BLaER1 (cell line): Measurements from ENCODE around the gene AQP6.

Experiments
- H3K27ac ChIP-seq: shearing (Covaris generic); formaldehyde crosslinking; 2 replicates; pipeline ENCODE4 v1.8.1; 2022
- H3K27me3 ChIP-seq: shearing (Covaris generic); formaldehyde crosslinking; 2 replicates; pipeline ENCODE4 v1.8.1; 2022
- H3K36me3 ChIP-seq: shearing (Covaris generic); formaldehyde crosslinking; 2 replicates; pipeline ENCODE4 v1.8.1; 2022
- H3K4me1 ChIP-seq: shearing (Covaris generic); formaldehyde crosslinking; 2 replicates; pipeline ENCODE4 v1.8.1; 2022
- H3K4me2 ChIP-seq: shearing (Covaris generic); formaldehyde crosslinking; 2 replicates; pipeline ENCODE4 v1.8.1; 2022
- H3K4me3 ChIP-seq: shearing (Covaris generic); formaldehyde crosslinking; 2 replicates; pipeline ENCODE4 v1.8.1; 2022
- H3K9ac ChIP-seq: shearing (Covaris generic); formaldehyde crosslinking; 2 replicates; pipeline ENCODE4 v1.8.1; 2022
- H3K9me3 ChIP-seq: shearing (Covaris generic); formaldehyde crosslinking; 2 replicates; pipeline ENCODE4 v1.8.1; 2022
- H4K20me1 ChIP-seq: shearing (Covaris generic); formaldehyde crosslinking; 2 replicates; pipeline ENCODE4 v1.8.1; 2022
- Cebpa-rat ChIP-seq: shearing (Covaris generic); IDR thresholded peaks from 2 replicates; pipeline ENCODE4 v1.8.1; 2022

Gene AQP6

DNA sequence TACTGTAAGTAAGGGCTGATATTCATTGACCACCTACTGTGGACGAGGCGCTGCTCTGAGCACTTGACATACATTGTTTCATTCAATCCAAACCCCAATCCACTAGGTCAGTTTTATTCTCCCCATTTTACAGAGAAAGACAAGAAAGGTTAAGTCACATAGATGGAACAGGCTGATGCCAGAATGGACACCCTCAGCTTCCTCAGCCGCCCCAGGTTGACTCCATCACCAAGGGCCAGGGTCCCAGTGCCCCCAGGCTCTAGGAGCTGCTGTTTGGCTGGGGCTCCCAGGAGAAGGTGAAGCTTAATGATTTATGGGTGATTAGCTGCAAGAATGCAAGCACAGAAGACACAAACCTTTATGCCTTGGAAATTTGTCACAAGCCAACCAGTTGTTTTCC, 22.9 kb upstream of the AQP6 start:
- Histone ChIP-seq H3K4me3 (no peak overlapping the region), H3K27me3 (peaks cover 18% of the 10 kb centered on the region), H3K9ac (no peak overlapping the region), H3K36me3 (no peaks in the 10 kb centered on the region), H3K27ac (no peak overlapping the region), H3K4me1 (peaks cover 52% of the 10 kb centered on the region), H4K20me1 (no peaks in the 10 kb centered on the region), H3K9me3 (no peaks in the 10 kb centered on the region), H3K4me2 (no peak overlapping the region)
- no peak for TF ChIP-seq Cebpa-rat

DNA sequence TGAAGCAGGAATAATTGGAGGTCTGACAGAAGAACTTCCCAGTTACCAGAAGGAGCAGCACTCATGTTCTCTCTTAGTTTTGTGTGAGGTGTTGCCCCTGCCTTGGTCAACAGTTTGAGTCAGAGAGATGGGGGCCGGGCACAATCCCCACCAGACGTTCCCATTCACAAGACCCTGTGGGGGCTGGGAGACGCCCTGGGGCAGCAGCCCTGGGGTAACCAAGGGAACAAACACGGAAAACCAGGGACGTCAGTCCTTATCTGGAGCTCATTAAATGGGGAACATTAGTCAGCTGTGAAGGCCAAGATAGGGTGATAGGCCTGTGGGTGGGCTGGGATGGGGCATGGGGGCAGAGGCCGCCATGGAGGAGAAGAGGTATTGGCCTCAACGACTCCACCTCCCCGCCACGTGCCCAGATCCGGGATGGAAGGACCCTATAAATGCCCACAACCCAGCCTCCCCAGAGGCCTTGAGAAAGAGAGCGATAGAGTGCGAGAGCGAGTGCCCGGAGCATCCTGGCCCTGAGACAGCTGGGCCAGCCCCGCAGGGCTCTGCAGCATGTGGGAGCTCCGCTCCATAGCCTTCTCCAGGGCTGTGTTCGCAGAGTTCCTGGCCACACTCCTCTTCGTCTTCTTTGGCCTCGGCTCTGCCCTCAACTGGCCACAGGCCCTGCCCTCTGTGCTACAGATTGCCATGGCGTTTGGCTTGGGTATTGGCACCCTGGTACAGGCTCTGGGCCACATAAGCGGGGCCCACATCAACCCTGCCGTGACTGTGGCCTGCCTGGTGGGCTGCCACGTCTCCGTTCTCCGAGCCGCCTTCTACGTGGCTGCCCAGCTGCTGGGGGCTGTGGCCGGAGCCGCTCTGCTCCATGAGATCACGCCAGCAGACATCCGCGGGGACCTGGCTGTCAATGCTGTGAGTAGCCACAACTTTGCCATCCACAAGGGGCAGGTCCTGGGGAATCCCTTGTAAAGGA, 22.2 kb upstream of the AQP6 start, which contains the start of gene AQP2:
Gene AQP2, plus strand, starts transcription at position 465 of the 979 bp plus-strand sequence. Its CDS starts 94 bp downstream, at position 559.
- Histone ChIP-seq H3K9me3 (no peaks in the 10 kb centered on the region), H3K4me3 (no peak within 1 kb of the TSS), H3K36me3 (no peaks in the 10 kb centered on the region), H3K9ac (0 out of 2 replicates have a peak within 1 kb of the TSS, but pooled peaks have one; percentile 0), H3K4me2 (peak within 1 kb of the TSS; percentile 56), H3K27me3 (peaks cover 25% of the 10 kb centered on the region), H3K27ac (0 out of 2 replicates have a peak within 1 kb of the TSS, but pooled peaks have one; percentile 5), H4K20me1 (no peaks in the 10 kb centered on the region), H3K4me1 (peaks cover 52% of the 10 kb centered on the region)
- no peak for TF ChIP-seq Cebpa-rat

DNA sequence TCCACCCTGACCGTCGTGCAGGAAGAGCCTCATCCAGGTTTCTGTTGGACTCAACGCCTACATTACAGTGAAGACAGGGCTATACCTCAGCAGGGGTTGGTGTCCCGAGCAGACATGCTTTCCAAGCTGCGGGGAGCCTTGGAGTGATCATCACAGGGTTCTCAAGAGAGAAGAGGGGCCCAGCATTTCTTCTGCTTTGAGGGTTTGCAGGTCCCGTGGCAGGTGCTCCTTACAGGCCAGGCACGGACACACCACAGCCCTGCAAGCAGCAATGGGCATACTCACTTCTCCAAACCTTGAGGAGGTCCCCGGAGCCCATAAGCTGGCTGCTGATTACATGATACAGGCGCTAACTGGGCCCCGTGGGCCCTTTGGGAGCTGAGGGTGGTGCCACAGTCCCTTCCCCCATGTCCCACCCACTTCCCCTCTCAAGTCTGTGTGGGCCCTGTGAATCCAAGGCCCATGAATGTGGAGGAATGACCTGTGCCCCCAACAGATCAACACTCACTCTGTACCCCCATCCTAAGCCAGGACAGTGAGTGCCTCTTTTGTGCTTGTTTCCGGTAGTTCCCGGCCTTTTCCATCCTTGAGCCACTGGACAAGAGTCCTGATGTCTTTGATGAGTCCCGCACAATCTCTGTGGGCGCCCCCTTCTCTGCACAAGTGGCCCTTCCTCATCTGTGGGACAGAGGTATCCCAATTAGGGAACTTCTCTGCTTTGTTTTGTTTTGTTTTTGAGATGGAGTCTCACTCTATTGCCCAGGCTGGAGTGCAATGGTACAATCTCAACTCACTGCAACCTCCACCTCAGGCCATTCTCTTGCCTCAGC, 21.1 kb upstream of the AQP6 start:
- 0 out of 2 replicates have a peak overlapping the region, but pooled peaks have one; percentile 5 for H3K27ac ChIP-seq
- H3K9ac ChIP-seq = 0 out of 2 replicates have a peak overlapping the region, but pooled peaks have one; percentile 0
- H3K4me1 ChIP-seq = peaks cover 59% of the 10 kb centered on the region
- H3K4me2 ChIP-seq = peak overlapping the region; percentile 56
- no peaks in the 10 kb centered on the region for H3K36me3 ChIP-seq
- TF ChIP-seq Cebpa-rat = no peak
- no peaks in the 10 kb centered on the region for H3K9me3 ChIP-seq
- peaks cover 36% of the 10 kb centered on the region for H3K27me3 ChIP-seq
- no peak overlapping the region for H3K4me3 ChIP-seq
- no peaks in the 10 kb centered on the region for H4K20me1 ChIP-seq

DNA sequence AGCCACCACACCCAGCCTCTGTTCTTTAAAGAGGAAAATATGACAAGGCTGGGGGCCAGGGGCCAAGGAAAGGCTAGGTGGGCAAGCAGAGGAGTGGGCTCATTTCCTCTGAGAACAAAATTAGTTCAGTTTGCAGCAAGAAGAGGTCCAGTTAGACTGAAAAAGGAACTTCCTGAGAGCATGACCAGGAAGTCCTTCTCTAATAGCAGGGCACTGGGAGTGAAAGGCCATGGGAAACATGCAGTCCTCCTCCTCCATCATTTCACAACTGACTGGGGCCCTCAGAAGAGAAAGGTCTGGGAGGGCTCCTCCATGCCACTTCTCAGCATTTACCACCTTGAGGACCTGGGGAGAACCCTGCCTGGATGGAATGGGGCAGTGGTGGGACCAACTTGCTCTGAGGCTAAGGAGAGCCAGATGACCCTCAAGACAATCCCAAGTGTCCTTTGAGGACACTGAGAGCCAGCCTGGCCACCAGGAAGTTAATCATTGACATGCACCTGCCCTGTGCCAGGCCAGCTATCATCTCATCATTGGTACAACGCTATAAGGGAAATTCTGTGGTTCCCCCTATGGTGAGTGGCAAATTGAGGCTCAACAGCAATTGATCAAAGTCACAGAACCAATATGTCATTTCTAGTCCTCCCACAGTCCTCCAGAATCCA, 20.2 kb upstream of the AQP6 start:
- H3K27ac ChIP-seq = no peak overlapping the region
- H4K20me1 ChIP-seq = no peaks in the 10 kb centered on the region
- H3K27me3 ChIP-seq = peaks cover 45% of the 10 kb centered on the region
- peak overlapping the region; percentile 56 for H3K4me2 ChIP-seq
- no peaks in the 10 kb centered on the region for H3K9me3 ChIP-seq
- TF ChIP-seq Cebpa-rat = no peak
- no peaks in the 10 kb centered on the region for H3K36me3 ChIP-seq
- no peak overlapping the region for H3K4me3 ChIP-seq
- H3K4me1 ChIP-seq = peaks cover 66% of the 10 kb centered on the region
- H3K9ac ChIP-seq = no peak overlapping the region

- H3K27ac ChIP-seq = no peak overlapping the region
- H3K9me3 ChIP-seq = no peaks in the 10 kb centered on the region
- H3K4me3 ChIP-seq = no peak overlapping the region
- H3K27me3 ChIP-seq = peaks cover 51% of the 10 kb centered on the region
- TF ChIP-seq Cebpa-rat = no peak
- H3K9ac ChIP-seq = no peak overlapping the region; the same call in 1 of the 2 replicates
- peaks cover 66% of the 10 kb centered on the region for H3K4me1 ChIP-seq
- peak overlapping the region; percentile 54 for H3K4me2 ChIP-seq
- H3K36me3 ChIP-seq = no peaks in the 10 kb centered on the region
- no peaks in the 10 kb centered on the region for H4K20me1 ChIP-seq
These were observed 19.6 kb upstream of the AQP6 start for GRCh38 chr12:49953151-49953550.

- Histone ChIP-seq H3K27ac (no peak overlapping the region), H3K4me1 (peaks cover 71% of the 10 kb centered on the region), H3K4me2 (peak overlapping the region; percentile 54), H3K36me3 (no peaks in the 10 kb centered on the region), H3K4me3 (no peak overlapping the region), H3K9me3 (no peaks in the 10 kb centered on the region), H4K20me1 (no peaks in the 10 kb centered on the region), H3K27me3 (peaks cover 62% of the 10 kb centered on the region), H3K9ac (no peak overlapping the region)
- TF ChIP-seq Cebpa-rat = no peak
These were observed 18.5 kb upstream of the AQP6 start for GRCh38 chr12:49953961-49954846.

DNA sequence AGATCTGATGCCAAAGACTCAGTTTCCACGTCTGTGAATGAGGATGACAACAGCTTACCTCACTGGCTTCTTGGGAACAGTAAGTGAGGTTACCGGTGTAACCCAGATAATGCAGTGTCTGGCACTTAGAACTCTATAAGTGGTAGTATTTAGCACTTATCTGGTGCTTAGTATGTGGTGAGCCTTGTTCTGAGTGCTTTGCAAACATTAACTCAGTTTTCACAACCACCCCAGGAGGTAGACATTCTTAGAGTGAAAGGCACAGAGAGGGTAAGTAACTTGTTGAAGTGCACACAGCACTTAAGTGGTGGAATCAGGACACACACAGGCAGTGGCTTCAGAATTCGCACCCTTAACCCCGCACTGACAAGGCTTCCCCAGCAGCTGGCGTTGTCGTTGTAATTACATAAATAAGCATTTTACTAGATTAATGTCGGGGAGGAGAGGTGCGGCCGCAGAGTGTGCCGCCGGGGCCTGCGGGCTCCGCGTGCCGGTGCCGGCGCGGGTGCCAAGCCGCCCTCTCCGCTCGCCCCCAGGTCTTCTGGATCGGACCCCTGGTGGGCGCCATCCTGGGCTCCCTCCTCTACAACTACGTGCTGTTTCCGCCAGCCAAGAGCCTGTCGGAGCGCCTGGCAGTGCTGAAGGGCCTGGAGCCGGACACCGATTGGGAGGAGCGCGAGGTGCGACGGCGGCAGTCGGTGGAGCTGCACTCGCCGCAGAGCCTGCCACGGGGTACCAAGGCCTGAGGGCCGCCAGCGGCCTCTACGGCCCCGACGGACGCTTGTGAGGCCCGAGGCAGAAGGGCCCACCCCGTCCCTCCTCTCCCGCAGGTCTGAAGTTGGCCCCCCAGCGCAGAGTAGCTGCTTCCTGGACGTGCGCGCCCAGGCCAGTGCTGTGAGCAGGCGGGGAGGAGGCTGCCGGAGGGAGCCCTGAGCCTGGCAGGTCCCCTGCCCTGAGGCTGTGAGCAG, 17.6 kb upstream of the AQP6 start:
- no peak overlapping the region; the same call in 1 of the 2 replicates for H3K4me3 ChIP-seq
- H3K9ac ChIP-seq = no peak overlapping the region
- no peak for TF ChIP-seq Cebpa-rat
- no peak overlapping the region for H3K27ac ChIP-seq
- H3K36me3 ChIP-seq = no peaks in the 10 kb centered on the region
- peak overlapping the region; percentile 73 for H3K4me2 ChIP-seq
- no peaks in the 10 kb centered on the region for H3K9me3 ChIP-seq
- peaks cover 80% of the 10 kb centered on the region for H3K4me1 ChIP-seq
- peaks cover 71% of the 10 kb centered on the region for H3K27me3 ChIP-seq
- H4K20me1 ChIP-seq = no peaks in the 10 kb centered on the region
